Measurements from ENCODE around the gene GSN.

DNA sequence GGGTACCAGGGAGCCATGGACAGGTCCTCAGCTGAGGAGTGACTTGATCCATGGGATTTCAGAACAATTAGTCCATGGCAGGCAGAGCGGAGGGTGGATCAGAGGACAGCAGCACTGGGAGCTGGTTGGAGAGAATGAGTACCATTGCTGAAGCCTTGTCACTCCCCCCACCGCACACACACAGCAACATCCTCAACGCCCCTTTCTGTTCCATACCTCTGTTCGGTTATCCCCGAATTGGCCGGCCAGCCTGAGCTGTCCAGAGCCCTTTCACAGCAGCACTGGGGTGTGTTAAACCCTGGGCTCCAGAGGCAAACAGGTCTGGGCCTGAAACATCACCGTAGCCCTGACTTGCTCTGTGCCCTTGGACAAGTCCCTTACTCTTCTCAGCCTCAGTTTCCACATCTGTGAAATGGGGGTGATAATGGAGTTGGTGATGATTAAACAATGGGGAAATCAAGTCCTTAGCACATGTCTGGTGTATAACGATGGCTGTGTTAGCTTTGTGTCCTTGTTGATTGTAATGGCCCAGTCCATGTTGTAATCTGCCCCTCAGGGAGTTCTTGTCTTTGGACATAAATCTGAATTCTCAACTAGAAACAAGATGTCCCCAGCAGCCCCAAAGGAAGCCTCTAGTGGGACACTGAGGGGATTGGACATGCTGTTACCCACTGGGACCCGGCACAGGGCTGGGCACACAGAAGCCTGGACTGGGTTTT lies 16.9 kb downstream of the GSN start:
- TF ChIP-seq, protein P1, sequence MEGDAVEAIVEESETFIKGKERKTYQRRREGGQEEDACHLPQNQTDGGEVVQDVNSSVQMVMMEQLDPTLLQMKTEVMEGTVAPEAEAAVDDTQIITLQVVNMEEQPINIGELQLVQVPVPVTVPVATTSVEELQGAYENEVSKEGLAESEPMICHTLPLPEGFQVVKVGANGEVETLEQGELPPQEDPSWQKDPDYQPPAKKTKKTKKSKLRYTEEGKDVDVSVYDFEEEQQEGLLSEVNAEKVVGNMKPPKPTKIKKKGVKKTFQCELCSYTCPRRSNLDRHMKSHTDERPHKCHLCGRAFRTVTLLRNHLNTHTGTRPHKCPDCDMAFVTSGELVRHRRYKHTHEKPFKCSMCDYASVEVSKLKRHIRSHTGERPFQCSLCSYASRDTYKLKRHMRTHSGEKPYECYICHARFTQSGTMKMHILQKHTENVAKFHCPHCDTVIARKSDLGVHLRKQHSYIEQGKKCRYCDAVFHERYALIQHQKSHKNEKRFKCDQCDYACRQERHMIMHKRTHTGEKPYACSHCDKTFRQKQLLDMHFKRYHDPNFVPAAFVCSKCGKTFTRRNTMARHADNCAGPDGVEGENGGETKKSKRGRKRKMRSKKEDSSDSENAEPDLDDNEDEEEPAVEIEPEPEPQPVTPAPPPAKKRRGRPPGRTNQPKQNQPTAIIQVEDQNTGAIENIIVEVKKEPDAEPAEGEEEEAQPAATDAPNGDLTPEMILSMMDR (IDR thresholded peaks at IDR 0.05) = no peak
- no peak for TF ChIP-seq POLR2A (IDR thresholded peaks at IDR 0.05)
